ENCODE data around the gene EPM2A.
A peak's percentile ranks its signal among the peaks of the same experiment; 100 is the strongest.
"Not testable (repeated sequence)": the region's sequence is repeated elsewhere in the genome, so short reads cannot be mapped to it uniquely, and the experiment has no call there.

Gene EPM2A

GRCh38 chr6:145729887-145730286 lies 5.4 kb downstream of the EPM2A start:
- no peak for DNase-seq

DNA sequence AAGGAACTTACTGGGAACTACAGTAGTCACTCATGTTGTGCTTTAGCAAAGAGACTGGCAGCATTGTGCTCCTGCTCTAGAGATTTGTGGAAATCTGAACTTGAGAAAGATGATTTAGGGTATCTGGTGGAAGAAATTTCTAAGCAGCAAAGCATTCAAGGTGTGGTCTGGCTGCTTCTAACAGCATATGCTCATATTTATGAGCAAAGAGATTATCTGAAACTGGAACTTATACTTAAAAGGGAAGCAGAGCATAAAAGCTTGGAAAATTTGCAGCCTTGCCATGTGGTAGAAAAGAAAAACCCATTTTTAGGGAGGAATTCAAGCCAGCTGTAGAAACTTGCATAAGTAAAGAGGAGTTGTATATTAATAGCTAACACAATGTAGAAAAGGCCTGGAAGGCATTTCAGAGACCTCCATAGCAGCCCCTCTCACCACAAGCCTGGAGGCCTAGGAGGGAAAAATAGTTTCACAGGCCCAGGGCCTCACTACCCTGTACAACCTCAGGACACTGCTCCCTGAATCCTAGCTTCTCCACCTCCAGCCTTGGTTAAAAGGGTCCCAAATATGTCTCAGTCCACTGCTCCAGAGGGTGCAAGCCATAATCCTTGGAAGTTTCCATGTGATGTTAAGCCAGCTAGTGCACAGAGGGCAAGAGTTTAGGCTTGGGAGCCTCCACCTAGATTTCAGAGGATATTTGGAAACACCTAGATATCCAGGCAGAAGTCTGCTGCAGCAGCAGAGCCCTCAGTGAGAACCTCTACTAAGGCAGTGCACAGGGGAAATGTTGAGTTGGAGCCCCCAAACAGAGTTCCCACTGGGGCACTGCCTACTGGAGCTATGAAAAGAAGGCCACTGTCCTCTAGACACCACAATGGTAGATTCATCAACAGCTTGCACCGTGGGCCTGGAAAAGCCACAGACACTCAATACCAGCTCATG lies 6.6 kb downstream of the EPM2A start:
- DNase-seq = no peak

DNA sequence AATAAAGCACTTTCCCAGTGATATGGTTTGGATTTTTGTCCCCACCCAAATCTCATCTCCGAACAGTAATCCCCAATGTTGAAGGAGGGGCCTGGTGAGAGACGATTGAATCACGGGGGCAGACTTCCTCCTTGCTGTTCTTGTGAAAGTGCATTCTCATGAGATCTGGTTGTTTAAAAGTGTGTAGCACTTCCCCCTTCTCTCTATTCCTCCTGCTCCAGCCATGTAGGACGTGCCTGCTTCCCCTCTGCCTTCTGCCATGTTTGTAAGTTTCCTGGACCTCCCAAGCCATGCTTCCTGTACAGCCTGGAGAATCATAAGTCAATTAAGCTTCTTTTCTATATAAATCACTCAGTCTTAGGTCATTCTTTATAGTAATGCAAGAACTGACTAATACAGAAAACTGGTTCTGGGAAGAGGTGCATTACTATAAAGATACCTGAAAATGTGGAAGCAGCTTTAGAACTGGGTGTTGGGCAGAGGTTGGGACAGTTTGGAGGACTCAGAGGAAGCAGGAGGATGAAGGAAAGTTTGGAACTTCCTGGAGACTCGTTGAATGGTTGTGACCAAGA lies 7.4 kb downstream of the EPM2A start:
- no peak for DNase-seq

GRCh38 chr6:145725570-145725969 lies 9.8 kb downstream of the EPM2A start:
- no peak for DNase-seq

GRCh38 chr6:145723646-145724045 lies 11.7 kb downstream of the EPM2A start:
- peak; percentile 19 for DNase-seq

DNA sequence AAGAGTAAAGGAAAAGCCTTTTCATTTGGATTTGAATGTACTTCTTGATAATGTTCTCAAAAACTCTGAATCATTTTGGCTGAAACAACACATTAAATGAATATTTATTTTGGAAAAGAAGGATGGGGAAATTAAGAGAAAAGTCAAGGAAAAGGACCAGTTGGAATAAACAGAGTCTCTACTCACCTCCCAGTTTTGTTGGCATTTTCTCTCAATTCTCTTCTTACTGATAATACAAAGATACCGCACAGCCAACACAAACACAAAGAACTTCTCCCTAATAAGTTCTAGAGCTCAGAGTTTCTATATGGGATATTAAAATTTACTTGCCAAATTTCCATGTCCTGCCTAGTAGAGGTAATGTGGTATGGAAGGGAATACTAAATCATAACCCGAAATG lies 13.1 kb downstream of the EPM2A start:
- DNase-seq = no peak

DNA sequence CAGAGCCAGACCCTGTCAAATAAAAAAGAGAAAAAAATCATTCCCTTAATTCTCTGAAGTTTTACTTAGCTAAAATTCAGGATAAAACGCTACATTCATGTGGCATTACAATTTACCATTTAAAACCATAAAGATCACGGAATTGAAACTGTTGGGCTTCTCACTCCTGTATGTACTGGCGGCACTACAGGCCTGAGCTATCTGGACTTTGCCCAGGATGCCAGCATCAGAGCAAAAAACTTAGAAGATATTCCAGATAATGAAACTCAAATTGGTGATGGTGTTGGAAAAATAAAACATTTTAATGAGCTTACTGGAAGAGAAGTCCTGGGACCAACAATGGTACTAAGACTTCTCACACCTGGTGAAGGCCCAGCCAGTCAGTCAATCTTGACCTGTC lies 14.2 kb downstream of the EPM2A start:
- no peak for DNase-seq

DNA sequence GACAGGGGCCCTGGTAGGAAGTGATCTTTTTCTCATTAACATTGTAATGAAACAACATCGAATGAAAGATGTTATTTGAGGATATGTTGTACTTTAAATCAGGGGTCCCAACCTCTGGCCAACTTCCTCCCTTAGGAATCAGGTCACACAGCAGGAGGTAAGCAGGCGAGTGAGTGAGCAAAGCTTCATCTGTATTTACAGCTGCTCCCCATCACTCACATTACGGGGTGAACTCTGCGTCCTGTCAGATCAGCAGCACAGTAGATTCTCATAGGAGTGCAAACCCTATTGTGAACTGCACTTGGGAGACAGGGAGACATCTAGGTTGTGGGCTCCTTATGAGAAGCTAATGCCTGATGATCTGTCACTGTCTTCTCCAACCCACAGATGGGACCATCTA lies 19.9 kb downstream of the EPM2A start:
- DNase-seq = no peak

GRCh38 chr6:145714731-145715130 lies 20.6 kb downstream of the EPM2A start:
- DNase-seq = no peak

GRCh38 chr6:145713773-145714172 lies 21.5 kb downstream of the EPM2A start:
- no peak for DNase-seq

- no peak for DNase-seq
These were observed 23.9 kb downstream of the EPM2A start for GRCh38 chr6:145711372-145711771.

DNA sequence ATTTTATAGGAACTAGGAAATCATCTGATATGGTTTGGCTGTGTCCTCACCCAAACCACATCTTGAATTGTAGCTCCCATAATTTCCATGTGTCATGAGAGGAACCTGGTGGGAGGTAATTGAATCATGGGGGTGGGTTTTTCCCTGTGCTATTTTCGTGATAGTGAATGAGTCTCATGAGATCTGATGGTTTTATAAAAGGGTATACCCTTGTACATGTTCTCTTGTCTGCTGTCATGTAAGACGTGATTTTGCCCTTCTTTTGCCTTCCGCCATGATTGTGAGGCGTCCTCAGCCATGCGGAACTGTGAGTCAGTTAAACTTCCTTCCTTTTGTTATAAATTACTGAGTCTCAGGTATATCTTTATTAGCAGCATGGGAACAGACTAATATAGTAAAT lies 27.9 kb downstream of the EPM2A start:
- DNase-seq = no peak

DNA sequence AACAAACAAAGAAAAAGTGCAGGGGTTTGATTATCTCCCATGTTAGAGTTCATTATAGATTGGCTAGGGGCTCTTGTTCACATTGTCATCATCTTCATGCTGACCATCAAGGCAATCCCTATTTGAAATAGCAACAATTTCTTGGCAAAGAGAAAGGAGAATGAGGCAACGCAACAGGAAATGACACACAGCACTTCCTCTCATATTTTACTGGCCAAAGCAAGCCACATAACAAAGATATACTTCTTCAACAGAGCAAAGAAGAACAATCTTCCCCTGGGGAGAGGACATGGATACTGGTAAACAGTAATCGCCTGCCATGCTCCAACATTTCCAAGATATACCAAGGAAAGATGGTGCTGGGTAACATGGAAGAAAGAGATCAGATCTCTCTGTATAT lies 29.8 kb downstream of the EPM2A start:
- peak; percentile 42 for DNase-seq

- peak; percentile 18 for DNase-seq
These were observed 31.1 kb downstream of the EPM2A start for GRCh38 chr6:145704143-145704781.

GRCh38 chr6:145699462-145699861 lies 35.9 kb downstream of the EPM2A start:
- DNase-seq = peak; percentile 66

DNA sequence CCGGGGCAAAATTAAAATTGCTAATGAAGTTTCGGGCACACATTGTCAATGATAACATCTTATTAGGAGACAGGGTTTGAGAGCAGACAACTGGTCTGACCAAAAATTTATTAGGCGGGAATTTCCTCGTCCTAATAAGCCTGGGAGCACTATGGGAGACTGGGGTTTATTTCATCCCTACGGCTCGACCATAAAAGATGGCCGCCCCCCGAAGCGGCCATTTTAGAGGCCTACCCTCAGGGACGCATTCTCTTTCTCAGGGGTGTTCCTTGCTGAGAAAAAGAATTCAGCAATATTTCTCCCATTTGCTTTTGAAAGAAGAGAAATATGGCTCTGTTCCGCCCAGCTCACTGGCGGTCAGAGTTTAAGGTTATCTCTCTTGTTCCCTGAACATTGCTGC lies 37.9 kb downstream of the EPM2A start:
- DNase-seq = not testable (repeated sequence)

DNA sequence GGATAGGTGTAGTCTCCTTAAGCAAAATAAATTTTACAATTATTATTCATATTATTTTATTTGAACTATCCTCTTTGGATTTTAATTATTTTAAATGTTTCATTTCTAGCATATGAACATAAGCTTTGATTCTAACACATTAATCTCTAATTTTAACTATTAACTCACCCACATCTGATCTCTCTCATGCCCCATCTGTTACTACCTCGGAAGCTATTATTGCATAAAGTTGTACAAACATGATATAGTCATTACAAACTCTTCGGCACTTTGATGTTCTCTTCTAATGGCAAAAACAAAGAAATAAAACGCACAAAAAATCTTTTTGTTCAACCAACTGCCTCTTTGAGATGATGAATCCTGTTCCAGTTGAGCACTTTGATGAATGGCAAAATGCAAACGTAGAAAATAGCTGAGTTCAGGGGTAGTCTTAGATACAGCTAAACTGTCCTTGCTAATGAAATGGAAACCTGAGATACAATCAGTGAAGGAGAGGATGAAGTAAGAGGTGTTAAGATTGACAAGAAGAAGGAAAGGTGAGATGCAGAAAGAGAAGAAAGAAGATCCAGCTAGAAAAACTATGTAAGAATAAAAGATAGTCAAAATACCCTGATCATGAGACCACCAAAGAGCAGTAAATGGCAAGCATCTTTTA lies 41.1 kb downstream of the EPM2A start:
- DNase-seq = no peak

GRCh38 chr6:145690969-145691368 lies 44.4 kb downstream of the EPM2A start:
- no peak for DNase-seq

DNA sequence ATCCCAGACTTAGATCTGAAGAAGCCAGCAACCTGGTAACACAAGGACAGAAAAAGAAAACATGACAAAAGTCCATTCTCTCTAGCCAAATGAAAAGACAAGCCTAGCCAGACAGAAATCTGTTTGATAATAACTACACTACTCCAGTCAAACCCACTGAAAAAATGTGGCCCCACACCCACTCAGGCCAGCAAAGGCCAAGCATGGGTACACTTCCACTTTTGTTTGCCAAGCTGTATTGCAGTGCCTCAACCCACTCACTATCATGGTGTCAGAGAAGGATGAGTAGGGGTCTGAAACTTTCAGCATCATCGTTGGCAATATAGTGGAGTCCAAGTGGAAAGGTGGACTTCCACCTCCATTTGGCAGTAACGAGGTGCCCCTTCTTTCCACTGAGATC lies 45.8 kb downstream of the EPM2A start:
- no peak for DNase-seq

DNA sequence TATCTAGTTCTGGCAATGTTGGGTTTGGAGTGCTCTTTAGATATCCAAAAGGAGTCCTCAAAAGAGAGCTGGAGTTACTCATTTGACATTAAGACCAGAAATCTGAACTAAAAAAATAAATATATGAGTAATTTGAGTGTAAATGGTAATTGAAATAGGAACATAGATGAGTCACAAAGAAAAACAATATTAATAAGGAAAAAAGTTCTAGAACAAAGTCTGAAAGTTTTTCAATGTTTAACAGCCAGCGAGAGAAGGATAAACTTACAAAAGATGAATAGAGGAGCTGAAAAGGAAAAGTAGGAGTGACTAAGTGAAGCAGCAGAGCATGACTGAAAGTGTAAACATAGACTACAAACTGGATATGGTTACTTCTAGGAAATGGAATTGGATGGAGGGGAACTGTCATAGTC lies 46.8 kb downstream of the EPM2A start:
- DNase-seq = peak; percentile 29

GRCh38 chr6:145685932-145686331 lies 49.4 kb downstream of the EPM2A start:
- DNase-seq = no peak

DNA sequence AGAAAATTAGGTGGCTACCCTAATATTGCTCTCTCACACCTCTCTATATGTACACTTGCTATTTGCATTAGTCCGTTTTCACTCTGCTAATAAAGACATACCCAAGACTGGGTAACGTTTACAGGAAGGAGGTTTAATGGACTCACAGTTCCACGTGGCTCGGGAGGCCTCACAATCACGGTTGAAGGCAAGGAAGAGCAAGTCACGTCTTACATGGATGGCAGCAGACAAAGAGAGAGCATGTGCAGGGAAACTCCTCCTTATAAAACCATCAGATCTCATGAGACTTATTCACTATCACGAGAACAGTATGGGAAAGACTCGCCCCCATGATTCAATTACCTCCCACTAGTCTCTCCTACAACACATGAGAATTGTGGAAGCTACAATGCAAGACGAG lies 53.4 kb downstream of the EPM2A start:
- DNase-seq = no peak

DNA sequence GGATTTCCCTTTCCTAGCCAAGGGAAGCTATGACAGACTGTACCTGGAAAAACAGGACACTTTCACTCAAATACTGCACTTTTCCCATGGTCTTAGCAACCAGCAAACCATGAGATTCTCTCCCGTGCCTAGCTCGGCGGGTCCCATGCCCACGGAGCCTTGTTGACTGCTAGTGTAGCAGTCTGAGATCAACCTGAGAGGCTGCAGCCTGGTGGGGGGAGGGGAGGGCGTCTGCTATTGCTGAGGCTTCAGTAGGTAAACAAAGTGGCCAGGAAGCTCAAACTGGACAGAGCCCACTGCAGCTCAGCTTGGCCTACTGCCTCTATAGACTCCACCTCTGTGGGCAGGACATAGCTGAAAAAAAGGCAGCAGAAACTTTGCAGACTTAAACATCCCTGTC lies 61.8 kb downstream of the EPM2A start:
- no peak for DNase-seq

All from fibroblast of skin of scalp (primary cell).